DND-41 (cell line): ENCODE data around the gene PGA3.
"Not testable (repeated sequence)": the region's sequence is repeated elsewhere in the genome, so short reads cannot be mapped to it uniquely, and the experiment has no call there.

Source experiments
- ATAC-seq: fragments of 200-7000 bp; cut with Tn5 transposase; 3 replicates; pipeline ENCODE4 v1.9.1; 2021; ENCODE audit warnings: low read depth; ENCODE audit not compliant: insufficient read depth
- DNase-seq: peaks from one replicate; pipeline ENCODE4 v3.0.0-alpha.2; 2020
- H2AFZ ChIP-seq: 2 replicates; pipeline ENCODE4 v1.6.0; 2012; ENCODE audit warnings: low read depth, low read length
- H3K27ac ChIP-seq: 2 replicates; pipeline ENCODE4 v1.5.1; 2012; ENCODE audit warnings: low read length, inconsistent platforms
- H3K27me3 ChIP-seq: fragments of 200-600 bp; sonication (generic); 2 replicates; pipeline ENCODE4 v1.6.0; 2012; ENCODE audit warnings: low read length, mild to moderate bottlenecking, inconsistent platforms; ENCODE audit not compliant: insufficient read depth, poor library complexity
- H3K36me3 ChIP-seq: 2 replicates; pipeline ENCODE4 v1.5.1; 2012; ENCODE audit warnings: low read length, inconsistent platforms; ENCODE audit not compliant: insufficient read depth
- H3K4me1 ChIP-seq: 2 replicates; pipeline ENCODE4 v1.5.1; 2012; ENCODE audit warnings: mild to moderate bottlenecking, low read length; ENCODE audit not compliant: insufficient read depth
- H3K4me2 ChIP-seq: 2 replicates; pipeline ENCODE4 v1.6.0; 2012; ENCODE audit warnings: mild to moderate bottlenecking, moderate library complexity, low read length, inconsistent platforms; ENCODE audit not compliant: insufficient read depth
- H3K4me3 ChIP-seq, 2 experiments: fragments of 200-600 bp in 1 of 2; shearing (Covaris generic) in 1 of 2; 2 replicates each; pipeline ENCODE4 v1.5.1; 2012 to 2016; ENCODE audit warnings: inconsistent platforms in 2 of 2, low read length in 2 of 2, mild to moderate bottlenecking in 2 of 2, low read depth in 1 of 2, moderate library complexity in 1 of 2
- H3K79me2 ChIP-seq: 2 replicates; pipeline ENCODE4 v1.6.0; 2012; ENCODE audit warnings: low read length, inconsistent platforms; ENCODE audit not compliant: insufficient read depth
- H3K9ac ChIP-seq: 2 replicates; pipeline ENCODE4 v1.6.0; 2012; ENCODE audit warnings: low read depth, mild to moderate bottlenecking, inconsistent platforms, low read length, moderate library complexity
- H3K9me3 ChIP-seq: 2 replicates; pipeline ENCODE4 v1.5.1; 2012; ENCODE audit warnings: low read length, moderate library complexity, mild to moderate bottlenecking, inconsistent platforms; ENCODE audit not compliant: insufficient read depth, severe bottlenecking
- H4K20me1 ChIP-seq: 2 replicates; pipeline ENCODE4 v1.6.0; 2012; ENCODE audit warnings: low read length; ENCODE audit not compliant: insufficient read depth
- EZH2 ChIP-seq: IDR thresholded peaks from 3 replicates; pipeline ENCODE4 v1.6.1; 2012; ENCODE audit warnings: borderline replicate concordance, low read depth, mild to moderate bottlenecking, moderate library complexity, low read length, inconsistent platforms; ENCODE audit not compliant: severe bottlenecking
- TF ChIP-seq, protein P1 (sequence below): IDR thresholded peaks from 2 replicates; pipeline ENCODE4 v1.5.1; 2012; ENCODE audit warnings: borderline replicate concordance, low read length, moderate library complexity, mild to moderate bottlenecking; ENCODE audit not compliant: poor library complexity, severe bottlenecking; ENCODE audit errors: extremely low read depth

The PGA3 gene

DNA sequence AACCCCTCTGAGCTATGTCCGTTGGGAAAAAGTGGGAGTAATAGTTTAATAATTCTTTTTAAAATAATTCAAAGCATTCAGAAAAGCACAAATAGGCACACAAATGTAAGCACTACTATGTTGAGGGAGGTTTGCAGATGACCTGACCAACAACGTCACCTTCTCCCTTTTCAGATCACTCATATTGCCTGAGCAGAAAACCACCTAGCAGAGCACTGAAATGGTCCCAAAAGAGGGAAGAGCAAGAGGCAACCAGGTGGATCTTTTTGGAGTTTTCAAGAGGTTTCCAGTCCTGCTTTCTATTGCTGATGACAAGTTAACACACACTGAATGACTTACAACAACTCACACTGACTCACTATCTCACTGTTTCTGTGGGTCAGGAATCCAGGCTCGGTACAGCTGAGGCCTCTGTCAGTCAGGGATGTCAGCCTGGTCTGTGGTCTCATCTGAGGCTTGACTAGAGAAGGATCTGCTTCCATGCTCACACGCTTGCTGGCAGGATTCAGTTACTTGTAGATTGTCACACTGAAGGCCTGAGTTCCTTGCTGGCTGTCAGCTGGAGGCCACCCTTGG is 4.3 kb upstream of the PGA3 start:
- Histone ChIP-seq H3K4me1 (no peaks in the 10 kb centered on the region), H3K9ac (no peak overlapping the region), H4K20me1 (no peaks in the 10 kb centered on the region), H3K27ac (no peak overlapping the region), H2AFZ (no peak overlapping the region), H3K79me2 (no peaks in the 10 kb centered on the region), H3K4me2 (no peak overlapping the region), H3K27me3 (peaks cover 9% of the 10 kb centered on the region), H3K4me3 (no peak overlapping the region), H3K36me3 (no peaks in the 10 kb centered on the region), H3K9me3 (no peaks in the 10 kb centered on the region)
- TF ChIP-seq EZH2, result no peak
- TF ChIP-seq, protein P1, sequence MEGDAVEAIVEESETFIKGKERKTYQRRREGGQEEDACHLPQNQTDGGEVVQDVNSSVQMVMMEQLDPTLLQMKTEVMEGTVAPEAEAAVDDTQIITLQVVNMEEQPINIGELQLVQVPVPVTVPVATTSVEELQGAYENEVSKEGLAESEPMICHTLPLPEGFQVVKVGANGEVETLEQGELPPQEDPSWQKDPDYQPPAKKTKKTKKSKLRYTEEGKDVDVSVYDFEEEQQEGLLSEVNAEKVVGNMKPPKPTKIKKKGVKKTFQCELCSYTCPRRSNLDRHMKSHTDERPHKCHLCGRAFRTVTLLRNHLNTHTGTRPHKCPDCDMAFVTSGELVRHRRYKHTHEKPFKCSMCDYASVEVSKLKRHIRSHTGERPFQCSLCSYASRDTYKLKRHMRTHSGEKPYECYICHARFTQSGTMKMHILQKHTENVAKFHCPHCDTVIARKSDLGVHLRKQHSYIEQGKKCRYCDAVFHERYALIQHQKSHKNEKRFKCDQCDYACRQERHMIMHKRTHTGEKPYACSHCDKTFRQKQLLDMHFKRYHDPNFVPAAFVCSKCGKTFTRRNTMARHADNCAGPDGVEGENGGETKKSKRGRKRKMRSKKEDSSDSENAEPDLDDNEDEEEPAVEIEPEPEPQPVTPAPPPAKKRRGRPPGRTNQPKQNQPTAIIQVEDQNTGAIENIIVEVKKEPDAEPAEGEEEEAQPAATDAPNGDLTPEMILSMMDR, result no peak
- DNase-seq, result no peak
- no peak for ATAC-seq

DNA sequence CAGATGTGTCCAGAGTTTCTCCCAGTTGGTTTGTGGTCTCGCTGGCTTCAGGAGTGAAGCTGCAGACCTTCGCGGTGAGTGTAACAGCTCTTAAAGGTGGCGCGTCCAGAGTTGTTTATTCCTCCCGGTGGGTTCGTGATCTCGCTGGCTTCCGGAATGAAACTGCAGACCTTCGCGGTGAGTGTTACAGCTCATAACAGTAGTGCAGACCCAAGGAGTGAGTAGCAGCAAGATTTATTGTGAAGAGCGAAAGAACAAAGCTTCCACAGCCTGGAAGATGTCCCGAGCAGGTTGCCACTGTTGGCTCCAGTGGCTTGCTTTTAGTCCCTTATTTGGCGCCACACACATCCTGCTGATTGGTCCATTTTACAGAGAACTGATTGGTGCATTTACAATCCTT is 1.8 kb upstream of the PGA3 start:
- peaks cover 3% of the 10 kb centered on the region for H3K27me3 ChIP-seq
- ATAC-seq, result no peak
- no peak for DNase-seq
- no peak overlapping the region for H3K9ac ChIP-seq
- H3K4me3 ChIP-seq, result no peak overlapping the region
- H3K9me3 ChIP-seq, result no peaks in the 10 kb centered on the region
- H3K4me2 ChIP-seq, result no peak overlapping the region
- TF ChIP-seq EZH2, result no peak
- TF ChIP-seq, protein P1, result no peak
- no peaks in the 10 kb centered on the region for H3K79me2 ChIP-seq
- no peak overlapping the region for H3K27ac ChIP-seq
- H3K36me3 ChIP-seq, result no peaks in the 10 kb centered on the region
- H3K4me1 ChIP-seq, result no peaks in the 10 kb centered on the region
- no peak overlapping the region for H2AFZ ChIP-seq
- H4K20me1 ChIP-seq, result no peaks in the 10 kb centered on the region

DNA sequence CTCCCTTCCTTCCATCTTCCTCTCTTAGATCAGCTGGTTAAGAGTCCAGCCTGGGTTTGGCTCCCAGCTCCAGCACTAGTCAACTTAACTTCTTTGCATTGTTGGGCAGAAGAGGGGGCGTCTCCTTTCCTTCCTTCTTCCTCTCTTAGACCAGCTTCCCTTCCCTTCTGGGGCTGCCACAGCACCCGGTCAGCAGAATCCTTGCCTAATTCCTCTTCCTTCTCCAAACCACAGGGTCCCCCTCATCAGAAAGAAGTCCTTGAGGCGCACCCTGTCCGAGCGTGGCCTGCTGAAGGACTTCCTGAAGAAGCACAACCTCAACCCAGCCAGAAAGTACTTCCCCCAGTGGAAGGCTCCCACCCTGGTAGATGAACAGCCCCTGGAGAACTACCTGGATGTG is 558 bp downstream of the PGA3 start:
- H3K27ac ChIP-seq, H3K4me1 ChIP-seq, H3K36me3 ChIP-seq, H3K4me3 ChIP-seq, H3K9ac ChIP-seq, H4K20me1 ChIP-seq, H3K79me2 ChIP-seq, ATAC-seq, DNase-seq, H3K27me3 ChIP-seq, H3K4me2 ChIP-seq, H2AFZ ChIP-seq, H3K9me3 ChIP-seq: not testable (repeated sequence)

DNA sequence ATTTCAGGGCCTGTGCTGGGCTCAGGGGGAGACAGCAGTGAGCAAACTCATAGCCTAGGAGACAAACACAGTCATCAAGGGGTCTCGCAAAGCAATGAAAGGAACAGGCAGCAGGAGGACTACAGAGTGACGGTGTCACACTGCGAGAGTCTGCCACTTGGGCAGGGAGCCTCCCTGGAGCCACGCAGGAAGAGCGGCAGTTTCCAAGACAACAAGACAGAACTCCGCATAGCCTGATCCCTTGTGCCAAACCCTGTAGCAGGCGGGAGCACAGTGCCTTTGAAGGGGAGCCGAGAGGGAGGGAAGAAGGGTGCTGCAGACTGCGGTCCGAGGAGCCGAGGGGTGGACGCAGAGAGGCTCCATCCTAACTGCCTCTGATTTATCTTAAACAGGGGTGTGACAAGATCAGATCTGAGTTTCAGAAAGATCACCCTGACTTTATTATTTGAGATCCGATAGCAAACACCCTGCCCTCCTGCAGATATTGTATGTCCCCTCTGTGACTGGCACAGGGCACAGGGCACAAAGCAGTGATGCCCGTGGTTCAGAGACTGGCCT is 1.3 kb downstream of the PGA3 start:
- not testable (repeated sequence) for H3K27ac ChIP-seq, H3K4me3 ChIP-seq, H3K4me1 ChIP-seq, H3K79me2 ChIP-seq, DNase-seq, H3K9me3 ChIP-seq, H2AFZ ChIP-seq, H4K20me1 ChIP-seq, H3K27me3 ChIP-seq, H3K36me3 ChIP-seq, H3K4me2 ChIP-seq, H3K9ac ChIP-seq, ATAC-seq

DNA sequence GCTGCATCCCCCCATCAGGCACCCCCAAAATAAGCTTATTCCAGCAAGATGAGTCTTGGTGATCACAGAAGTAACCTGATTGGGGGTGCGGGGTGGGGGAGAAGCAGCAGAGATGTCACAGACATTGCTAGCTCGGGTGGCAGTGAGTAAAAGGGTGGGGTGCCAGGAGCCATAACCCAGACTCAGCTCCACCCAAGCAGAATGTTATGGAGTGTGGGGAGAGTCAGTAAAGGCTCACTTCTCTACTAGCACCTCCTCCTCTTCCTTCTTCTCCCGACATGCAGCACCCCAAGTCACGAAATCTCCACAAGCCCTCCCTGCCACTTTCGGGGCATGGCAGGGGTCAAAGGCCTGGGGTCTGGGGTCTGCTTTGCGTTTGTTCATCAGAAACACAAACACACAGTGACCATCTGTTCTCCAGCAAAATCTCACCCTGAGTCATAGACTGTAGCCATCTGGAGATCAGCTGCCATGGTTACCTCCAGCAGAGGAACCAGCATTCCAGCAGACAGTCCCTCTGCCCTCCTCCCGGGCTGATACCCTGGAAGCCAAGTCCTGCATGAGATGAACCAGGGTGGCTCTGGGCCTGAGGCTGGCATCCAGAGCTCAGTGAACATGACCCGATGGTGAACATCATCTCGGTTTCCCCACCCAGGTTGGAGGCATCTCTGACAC is 4.5 kb downstream of the PGA3 start:
- not testable (repeated sequence) for H4K20me1 ChIP-seq, H3K36me3 ChIP-seq, H3K9ac ChIP-seq, ATAC-seq, H3K4me1 ChIP-seq, H3K79me2 ChIP-seq, H3K27me3 ChIP-seq, H3K27ac ChIP-seq, H3K4me2 ChIP-seq, DNase-seq, H2AFZ ChIP-seq, H3K4me3 ChIP-seq, H3K9me3 ChIP-seq

DNA sequence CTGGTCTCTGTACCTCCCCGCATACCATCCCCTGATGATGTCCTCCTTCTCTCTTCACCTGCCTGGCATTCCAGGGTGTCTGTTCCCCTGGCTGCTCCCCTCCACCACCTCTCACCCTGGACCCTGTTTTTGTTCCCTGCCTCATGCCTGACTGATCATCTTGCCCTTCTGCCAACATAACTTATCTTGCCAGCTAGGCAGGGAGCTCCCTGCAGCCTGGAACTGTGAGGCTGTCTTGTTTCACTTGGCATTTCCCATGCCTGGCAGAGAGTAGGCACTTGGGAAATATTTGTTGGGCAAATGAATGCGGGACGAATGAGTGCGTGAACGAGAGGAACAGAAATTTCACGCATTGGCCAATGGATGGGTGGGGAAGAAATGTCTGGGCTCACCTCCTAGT is 7.3 kb downstream of the PGA3 start:
- not testable (repeated sequence) for H3K27me3 ChIP-seq, DNase-seq, H3K36me3 ChIP-seq, H2AFZ ChIP-seq, H3K79me2 ChIP-seq, H3K9me3 ChIP-seq, H4K20me1 ChIP-seq, ATAC-seq, H3K4me3 ChIP-seq, H3K27ac ChIP-seq, H3K9ac ChIP-seq, H3K4me1 ChIP-seq, H3K4me2 ChIP-seq
